ENCODE measurements around the gene ANKRD42.
"Not testable (repeated sequence)": the region's sequence is repeated elsewhere in the genome, so short reads cannot be mapped to it uniquely, and the experiment has no call there.

- TF ChIP-seq CTCF (conservative IDR thresholded peaks at IDR 0.05 in 1 of 2, IDR thresholded peaks at IDR 0.05 in 1 of 2; ENCODE audit: extremely low read depth in 1 of 2, insufficient read depth in 1 of 2, low read depth in 1 of 2, low read length in 2 of 2); EZH2 (IDR thresholded peaks at IDR 0.05; ENCODE audit: borderline replicate concordance, low read length): not testable (repeated sequence)
Measured at GRCh38 chr11:83271734-83272133, 78.2 kb downstream of the ANKRD42 start.

All from mammary epithelial cell (primary cell).